ENCODE results near the gene TBC1D17. TPM values are rescaled to one million over a fixed set of nuclear protein-coding genes. Genes with fewer than 3 reads are reported as not detected.

Gene TBC1D17
- total and polyA plus RNA-seq, 10 of the 15 experiments (the other 5 are each of a cell fraction or from before 2014, with no cell fraction given) = 0.42 to 20.4 (median 11.2) TPM

DNA sequence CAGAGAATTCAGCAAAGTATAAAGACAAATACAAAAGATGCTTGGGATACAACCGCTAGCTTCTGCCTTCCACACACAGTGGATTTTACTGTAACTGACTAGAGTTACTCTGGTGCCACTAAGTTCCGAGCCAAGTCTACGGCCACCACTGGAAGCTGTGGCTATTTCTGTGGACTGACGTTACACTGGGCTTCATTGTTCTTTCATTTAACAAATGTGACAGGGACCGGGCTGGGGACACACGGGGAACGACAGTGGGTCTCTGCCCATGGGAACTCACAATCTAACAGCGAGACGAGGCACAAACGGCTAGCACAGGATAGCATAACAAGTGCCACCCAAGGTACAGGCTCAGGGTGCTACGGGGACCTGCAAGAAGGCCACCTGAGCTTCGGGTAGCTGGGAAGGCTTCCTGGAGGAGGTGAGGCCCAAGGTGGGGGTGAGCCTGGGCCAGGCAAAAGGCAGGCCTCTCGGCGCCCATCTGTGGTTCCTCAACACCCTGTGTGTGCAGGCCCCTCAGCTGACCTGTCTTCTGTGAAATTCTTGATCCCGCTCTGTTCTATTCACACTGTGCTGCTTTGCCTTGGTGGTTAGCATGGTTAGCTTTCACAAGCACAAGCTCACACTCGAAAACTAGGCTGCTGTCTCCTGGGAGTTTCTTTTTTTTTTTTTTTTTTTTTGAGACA, 29.5 kb downstream of the TBC1D17 start:
- no peaks in the 10 kb centered on the region for H3K27me3 ChIP-seq (replicated peaks in 1 of 2; ENCODE audit: control insufficient read depth in 2 of 2, insufficient read depth in 2 of 2, low read length in 1 of 2)
- ChIA-PET RAD21 (ENCODE audit: unreplicated experiment) (interaction anchor here (0.8 to 3.1 kb wide), 8 partner anchors 10 to 38 kb away, joined by 3 to 34 read pairs (median 4); partner anchors contain the start of genes ATF5, IL4I1 and NUP62), CTCF (interaction anchor here (0.6 to 9.0 kb wide), 5 partner anchors 8 to 1535 kb away, joined by 3 to 71 read pairs (median 3); partner anchors contain the start of genes ATF5 and IL4I1), SMC1A (ENCODE audit: uncharacterized antibody, unreplicated experiment) (interaction anchor here (0.7 to 8.8 kb wide), 6 partner anchors 9 to 30 kb away, joined by 3 to 110 read pairs (median 4); partner anchors contain the start of genes AKT1S1, ATF5, IL4I1 and TBC1D17), POLR2A (interaction anchor here (0.6 to 4.1 kb wide), 17 partner anchors 8 to 272 kb away, joined by 3 to 47 read pairs (median 4); partner anchors contain the start of genes ATF5, IL4I1 and PNKP)
- H3K79me2 ChIP-seq (ENCODE audit: control insufficient read depth, insufficient read depth, low read length) = peaks cover 43% of the 10 kb centered on the region
- H3K4me3 ChIP-seq = no peak overlapping the region; the same call in 1 of the 2 replicates
- peak overlapping the region; percentile 12; the same call in 1 of the 2 replicates for H3K4me2 ChIP-seq (ENCODE audit: control insufficient read depth, insufficient read depth)
- 13% methylated on average over 16 of the region's 16 CpGs for WGBS (ENCODE audit: insufficient coverage, insufficient replicate concordance, low lambda C conversion rate, missing lambda C conversion rate)
- H2AFZ ChIP-seq (ENCODE audit: control insufficient read depth, low read depth, low read length) = no peak overlapping the region
- H3K27ac ChIP-seq (ENCODE audit: control insufficient read depth, insufficient read depth) = peak overlapping the region; percentile 81
- DNase-seq (ENCODE audit: low read depth, low spot score) = peak; percentile 85
- H4K20me1 ChIP-seq (ENCODE audit: control insufficient read depth, insufficient read depth) = peaks cover 3% of the 10 kb centered on the region; the same call in 1 of the 2 replicates
- ATAC-seq = peak; percentile 63
- H3K4me1 ChIP-seq (ENCODE audit: control insufficient read depth, insufficient read depth, low read length) = peaks cover 72% of the 10 kb centered on the region
- no peak for FAIRE-seq
- H3K9ac ChIP-seq (ENCODE audit: control insufficient read depth, insufficient read depth, low read length) = peak overlapping the region; percentile 33; the same call in 1 of the 2 replicates
- no peaks in the 10 kb centered on the region; the same call in 2 of the 3 replicates for H3K9me3 ChIP-seq (replicated peaks; ENCODE audit: control insufficient read depth, insufficient read depth, low read length)
- in situ Hi-C loops (cut with MboI) = no loop called here
- BruUV-seq (replicated peaks) = TSS peak; percentile 72
- intact Hi-C loops (cut with micrococcal nuclease; ENCODE audit: unreplicated experiment) = loop anchor here (1.0 kb wide), 1 partner anchor 10 kb away; no protein-coding TSS in a partner anchor
- H3K36me3 ChIP-seq (ENCODE audit: control insufficient read depth in 2 of 2, insufficient read depth in 2 of 2, low read length in 1 of 2) = peaks cover 13 to 26% of the 10 kb centered on the region in 2 experiments
- TF ChIP-seq, protein P1, sequence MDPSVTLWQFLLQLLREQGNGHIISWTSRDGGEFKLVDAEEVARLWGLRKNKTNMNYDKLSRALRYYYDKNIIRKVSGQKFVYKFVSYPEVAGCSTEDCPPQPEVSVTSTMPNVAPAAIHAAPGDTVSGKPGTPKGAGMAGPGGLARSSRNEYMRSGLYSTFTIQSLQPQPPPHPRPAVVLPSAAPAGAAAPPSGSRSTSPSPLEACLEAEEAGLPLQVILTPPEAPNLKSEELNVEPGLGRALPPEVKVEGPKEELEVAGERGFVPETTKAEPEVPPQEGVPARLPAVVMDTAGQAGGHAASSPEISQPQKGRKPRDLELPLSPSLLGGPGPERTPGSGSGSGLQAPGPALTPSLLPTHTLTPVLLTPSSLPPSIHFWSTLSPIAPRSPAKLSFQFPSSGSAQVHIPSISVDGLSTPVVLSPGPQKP (IDR thresholded peaks at IDR 0.05; ENCODE audit: low read depth, low read length) = no peak
- TF ChIP-seq RUNX3 (IDR thresholded peaks at IDR 0.05; ENCODE audit: low read length) (peak; percentile 70), IKZF1 (conservative IDR thresholded peaks at IDR 0.05) (peak; percentile 17; the same call in 1 of the 2 replicates), ZNF384 (IDR thresholded peaks at IDR 0.05; ENCODE audit: borderline replicate concordance, low read depth, low read length) (peak; percentile 90), ZNF207 (IDR thresholded peaks at IDR 0.05; ENCODE audit: borderline replicate concordance) (no peak), MLLT1 (IDR thresholded peaks at IDR 0.05) (peak; percentile 41; the same call in 1 of the 2 replicates), JUNB (IDR thresholded peaks at IDR 0.05) (no peak), ZNF687 (IDR thresholded peaks at IDR 0.05) (peak; percentile 68), BHLHE40 (IDR thresholded peaks at IDR 0.05; ENCODE audit: borderline replicate concordance in 1 of 2, low read depth in 2 of 2, low read length in 1 of 2) (peak; percentile 40 to 52; a peak in 2 of 4 replicates), TCF12 (IDR thresholded peaks at IDR 0.05; ENCODE audit: low read depth, low read length) (peak; percentile 32; the same call in 1 of the 2 replicates), KDM1A (IDR thresholded peaks at IDR 0.05; ENCODE audit: borderline replicate concordance) (no peak)
- TF ChIP-seq, protein P2, sequence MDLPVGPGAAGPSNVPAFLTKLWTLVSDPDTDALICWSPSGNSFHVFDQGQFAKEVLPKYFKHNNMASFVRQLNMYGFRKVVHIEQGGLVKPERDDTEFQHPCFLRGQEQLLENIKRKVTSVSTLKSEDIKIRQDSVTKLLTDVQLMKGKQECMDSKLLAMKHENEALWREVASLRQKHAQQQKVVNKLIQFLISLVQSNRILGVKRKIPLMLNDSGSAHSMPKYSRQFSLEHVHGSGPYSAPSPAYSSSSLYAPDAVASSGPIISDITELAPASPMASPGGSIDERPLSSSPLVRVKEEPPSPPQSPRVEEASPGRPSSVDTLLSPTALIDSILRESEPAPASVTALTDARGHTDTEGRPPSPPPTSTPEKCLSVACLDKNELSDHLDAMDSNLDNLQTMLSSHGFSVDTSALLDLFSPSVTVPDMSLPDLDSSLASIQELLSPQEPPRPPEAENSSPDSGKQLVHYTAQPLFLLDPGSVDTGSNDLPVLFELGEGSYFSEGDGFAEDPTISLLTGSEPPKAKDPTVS (IDR thresholded peaks at IDR 0.05; ENCODE audit: low read depth, low read length) = no peak
